Left ventricle myocardium inferior (tissue), 1 donor: ENCODE data around the gene MYCBPAP. TPM values are rescaled to one million over a fixed set of nuclear protein-coding genes. Genes with fewer than 3 reads are reported as not detected.

ENCODE experiments used
- DNase-seq: peaks from one replicate; pipeline ENCODE4 v3.0.0-alpha.2; 2020
- H3K27ac ChIP-seq: fragments of 200-600 bp; replicated peaks from 2 replicates; pipeline ENCODE4 v1.8.0; 2021
- H3K27me3 ChIP-seq: fragments of 200-600 bp; 2 replicates; pipeline ENCODE4 v1.8.0; 2021; ENCODE audit warnings: low read depth
- H3K36me3 ChIP-seq: fragments of 200-600 bp; 2 replicates; pipeline ENCODE4 v1.8.0; 2021
- H3K4me1 ChIP-seq: fragments of 200-600 bp; 2 replicates; pipeline ENCODE4 v1.8.0; 2021
- H3K4me3 ChIP-seq: fragments of 200-600 bp; 2 replicates; pipeline ENCODE4 v1.8.0; 2021; ENCODE audit warnings: mild to moderate bottlenecking, moderate library complexity
- H3K9me3 ChIP-seq: fragments of 200-600 bp; replicated peaks from 2 replicates; pipeline ENCODE4 v1.8.0; 2021
- CTCF ChIP-seq: fragments of 200-600 bp; IDR thresholded peaks from 2 replicates; pipeline ENCODE4 v1.8.0; 2021; ENCODE audit warnings: antibody characterized with exemption, mild to moderate bottlenecking, borderline replicate concordance
- intact Hi-C: fragments of 100-400 bp; cut with micrococcal nuclease; formaldehyde crosslinking; loops from one replicate; pipeline ENCODE4 v1.11.0; 2022
- total RNA-seq: library from RNA; stranded (reverse); fragmentation: NEBNext Ultra II Directional; extraction: Animal tissue kit (Norgen Biotek cat#: 25700); gene quantifications from one replicate; pipeline ENCODE4 v1.2.1, GENCODE V29; 2021
- donor health status: DM: no; HTN: yes; CAD: no; lungs with severe emphysema.

Gene MYCBPAP
- total RNA-seq, 1 donor from 2014 or later, result 0.82 TPM

- H3K4me3 ChIP-seq, result no peak overlapping the region
- no peaks in the 10 kb centered on the region for H3K9me3 ChIP-seq
- no peaks in the 10 kb centered on the region for H3K36me3 ChIP-seq
- H3K4me1 ChIP-seq, result peaks cover 29% of the 10 kb centered on the region
- intact Hi-C loops, result no loop called here
- peaks cover 53% of the 10 kb centered on the region for H3K27me3 ChIP-seq
- H3K27ac ChIP-seq, result no peak overlapping the region
- no peak for DNase-seq
- TF ChIP-seq CTCF, result no peak
Observed at GRCh38 chr17:50529849-50530248, 21.6 kb downstream of the MYCBPAP start.

- H3K27me3 ChIP-seq, result peaks cover 53% of the 10 kb centered on the region
- no peak overlapping the region for H3K27ac ChIP-seq
- peaks cover 35% of the 10 kb centered on the region for H3K4me1 ChIP-seq
- peaks cover 2% of the 10 kb centered on the region for H3K36me3 ChIP-seq
- H3K4me3 ChIP-seq, result no peak overlapping the region
- intact Hi-C loops, result no loop called here
- no peak for TF ChIP-seq CTCF
- DNase-seq, result no peak
- no peaks in the 10 kb centered on the region for H3K9me3 ChIP-seq
Observed at GRCh38 chr17:50531428-50532025, 23.3 kb downstream of the MYCBPAP start.

- H3K27me3 ChIP-seq, result peaks cover 53% of the 10 kb centered on the region
- TF ChIP-seq CTCF, result no peak
- peak within 1 kb of the TSS; percentile 90 for H3K27ac ChIP-seq
- no peak for DNase-seq
- peak within 1 kb of the TSS; percentile 71 for H3K4me3 ChIP-seq
- intact Hi-C loops, result no loop called here
- peaks cover 35% of the 10 kb centered on the region for H3K4me1 ChIP-seq
- peaks cover 11% of the 10 kb centered on the region for H3K36me3 ChIP-seq
- no peaks in the 10 kb centered on the region for H3K9me3 ChIP-seq
Observed at GRCh38 chr17:50532452-50533024, 24.3 kb downstream of the MYCBPAP start, which contains the start of gene EPN3. Gene EPN3, plus strand, starts transcription at chr17:50532735. Its CDS starts 3,822 bp downstream, at chr17:50536557.

- H3K4me1 ChIP-seq, result peaks cover 35% of the 10 kb centered on the region
- peak overlapping the region; percentile 90 for H3K27ac ChIP-seq
- H3K9me3 ChIP-seq, result no peaks in the 10 kb centered on the region
- peak overlapping the region; percentile 71 for H3K4me3 ChIP-seq
- DNase-seq, result no peak
- peaks cover 53% of the 10 kb centered on the region for H3K27me3 ChIP-seq
- H3K36me3 ChIP-seq, result peaks cover 18% of the 10 kb centered on the region
- intact Hi-C loops, result no loop called here
- TF ChIP-seq CTCF, result no peak
Observed at GRCh38 chr17:50533185-50533584, 24.9 kb downstream of the MYCBPAP start.

- no peak for TF ChIP-seq CTCF
- Histone ChIP-seq H3K36me3 (peaks cover 22% of the 10 kb centered on the region), H3K4me3 (peak overlapping the region; percentile 71), H3K4me1 (peaks cover 35% of the 10 kb centered on the region), H3K9me3 (no peaks in the 10 kb centered on the region), H3K27me3 (peaks cover 53% of the 10 kb centered on the region), H3K27ac (peak overlapping the region; percentile 90)
- intact Hi-C loops, result no loop called here
- peak; percentile 79 for DNase-seq
Observed at GRCh38 chr17:50533720-50534148, 25.5 kb downstream of the MYCBPAP start.
